Endothelial cell of umbilical vein (primary cell): Measurements from ENCODE around the gene NRK. TPM values are rescaled to one million over a fixed set of nuclear protein-coding genes. Genes with fewer than 3 reads are reported as not detected.
"Not testable (repeated sequence)": the region's sequence is repeated elsewhere in the genome, so short reads cannot be mapped to it uniquely, and the experiment has no call there.

Source experiments
- BruUV-seq: library from RNA; stranded (reverse); fragments of 400-500 nt; replicated peaks from 2 replicates; lab custom pipeline; 2021; lab: Mats Ljungman, UMichigan
- CTCF ChIA-PET: fragments of 300-600, 350-600 bp; sonication (Branson Sonifier 250); formaldehyde crosslinking; loops from one replicate; lab custom pipeline; 2021; ENCODE audit warnings: antibody characterized with exemption, inconsistent platforms; lab: Charles Lee
- POLR2A ChIA-PET: fragments of 300-600, 350-600 bp; sonication (Branson Sonifier 250); formaldehyde crosslinking; loops from one replicate; lab custom pipeline; 2021; ENCODE audit warnings: antibody characterized with exemption, inconsistent platforms; lab: Charles Lee
- DNase-seq: peaks from one replicate; pipeline ENCODE4 v3.0.0-alpha.2; 2011; ENCODE audit warnings: low read depth, low spot score
- FAIRE-seq: peaks from 2 replicates; lab custom pipeline; 2011; peaks lifted over from hg19 to GRCh38; lab: Jason Lieb, UNC
- H2AFZ ChIP-seq: 2 replicates; pipeline ENCODE4 v1.6.0; 2012; ENCODE audit warnings: low read depth, low read length, control low read depth, inconsistent platforms
- H3K27ac ChIP-seq: 2 replicates; pipeline ENCODE4 v1.5.1; 2011; ENCODE audit warnings: low read depth, mild to moderate bottlenecking, control low read depth, low read length, moderate library complexity; ENCODE audit not compliant: insufficient read depth
- H3K27me3 ChIP-seq, 2 experiments: 2 replicates each; pipeline versions ENCODE4 v1.6.0 to v1.6.1; 2011; ENCODE audit warnings: low read length in 2 of 2, mixed read lengths in 1 of 2; ENCODE audit not compliant: control insufficient read depth in 2 of 2, insufficient read depth in 2 of 2
- H3K36me3 ChIP-seq, 2 experiments: 2 replicates in 1 of 2; 3 replicates in 1 of 2; pipeline ENCODE4 v1.5.1; 2011; ENCODE audit warnings: low read length in 2 of 2, mild to moderate bottlenecking in 1 of 2, moderate library complexity in 1 of 2; ENCODE audit not compliant: control insufficient read depth in 2 of 2, insufficient read depth in 2 of 2; ENCODE audit errors: extremely low read depth in 1 of 2
- H3K4me1 ChIP-seq: 3 replicates; pipeline ENCODE4 v1.5.1; 2011; ENCODE audit warnings: mild to moderate bottlenecking, low read length; ENCODE audit not compliant: control insufficient read depth, insufficient read depth; ENCODE audit errors: extremely low read depth
- H3K4me2 ChIP-seq: 2 replicates; pipeline ENCODE4 v1.6.1; 2011; ENCODE audit warnings: low read length, control low read depth, mixed read lengths; ENCODE audit not compliant: insufficient read depth
- H3K4me3 ChIP-seq, 3 experiments: fragments of 200-600 bp in 1 of 3; sonication (generic), shearing (Covaris generic) in 1 of 3; replicated peaks in 1 of 3; 2 replicates each; pipeline ENCODE4 v1.5.1; 2011 to 2016; ENCODE audit warnings: control low read depth in 3 of 3, low read length in 3 of 3, mild to moderate bottlenecking in 2 of 3, inconsistent platforms in 1 of 3, low read depth in 1 of 3, moderate library complexity in 1 of 3; ENCODE audit not compliant: insufficient read depth in 1 of 3
- H3K79me2 ChIP-seq: 2 replicates; pipeline ENCODE4 v1.6.0; 2012; ENCODE audit warnings: low read length, inconsistent platforms; ENCODE audit not compliant: control insufficient read depth, insufficient read depth
- H3K9ac ChIP-seq: replicated peaks from 2 replicates; pipeline ENCODE3; 2011; ENCODE audit warnings: low read length, control low read depth; ENCODE audit not compliant: insufficient read depth; ENCODE audit errors: extremely low read depth
- H3K9me1 ChIP-seq: replicated peaks from 3 replicates; pipeline ENCODE4 v1.6.0; 2011; ENCODE audit warnings: mild to moderate bottlenecking, low read length; ENCODE audit not compliant: control insufficient read depth, insufficient read depth; ENCODE audit errors: extremely low read depth
- H3K9me3 ChIP-seq: replicated peaks from 2 replicates; pipeline ENCODE4 v1.5.1; 2012; ENCODE audit warnings: low read length, inconsistent platforms; ENCODE audit not compliant: control insufficient read depth, insufficient read depth
- H4K20me1 ChIP-seq: replicated peaks from 2 replicates; pipeline ENCODE3; 2011; ENCODE audit warnings: mild to moderate bottlenecking, low read length; ENCODE audit not compliant: control insufficient read depth, insufficient read depth; ENCODE audit errors: extremely low read depth
- CTCF ChIP-seq, 2 donors: IDR thresholded peaks; 1 replicate in 1 of 2; 2 replicates in 1 of 2; pipeline ENCODE4 v1.5.1; 2011; ENCODE audit warnings: low read length in 2 of 2, mild to moderate bottlenecking in 2 of 2, moderate library complexity in 2 of 2, control low read depth in 1 of 2, inconsistent platforms in 1 of 2, low read depth in 1 of 2; ENCODE audit not compliant: insufficient read depth in 1 of 2; ENCODE audit errors: extremely low read depth in 1 of 2
- FOS ChIP-seq: IDR thresholded peaks from 2 replicates; pipeline ENCODE4 v1.6.1; 2011; ENCODE audit warnings: mild to moderate bottlenecking, low read length, moderate library complexity, borderline replicate concordance; ENCODE audit not compliant: insufficient read depth
- MYC ChIP-seq: IDR thresholded peaks from one replicate; pipeline ENCODE4 v1.6.1; 2011; ENCODE audit warnings: mild to moderate bottlenecking, low read depth, low read length
- dilution Hi-C: fragments of 300-500 bp; cut with MboI; formaldehyde crosslinking; loops from one replicate; pipeline ENCODE4 v1.15.0; 2019; ENCODE audit warnings: low sequenced_read_pairs; ENCODE audit not compliant: extremely low pct_ligation_motif_present
- intact Hi-C: fragments of 100-400 bp; cut with micrococcal nuclease; formaldehyde crosslinking; loops from one replicate; pipeline ENCODE4 v1.10.0; 2022
- polyA plus RNA-seq, 4 experiments: library from polyadenylated mRNA; depleted of rRNA in 3 of 4; stranded (reverse) in 3 of 4; unstranded in 1 of 4; fragments of >200 nt; gene quantifications; 2 replicates each; pipeline versions ENCODE4 v1.2.1 to v1.2.3, GENCODE V29; 2011 to 2012; ENCODE audit warnings: missing spikeins in 1 of 4
- total RNA-seq: library from RNA; stranded (reverse); gene quantifications from 2 replicates; pipeline ENCODE4 v1.2.3, GENCODE V29; 2021
- TF ChIP-seq, protein P1 (sequence below): IDR thresholded peaks from 2 replicates; pipeline ENCODE4 v1.6.1; 2011; ENCODE audit not compliant: insufficient read depth, insufficient read length

NRK gene
- total and polyA plus RNA-seq, 2 donors (not counting 3 experiments of a cell fraction or from before 2014, with no cell fraction given), result 1.3 to 3.1 TPM

- Histone ChIP-seq H3K4me1 (no peaks in the 10 kb centered on the region), H3K9ac (no peak overlapping the region), H3K9me3 (no peaks in the 10 kb centered on the region), H3K9me1 (no peaks in the 10 kb centered on the region), H4K20me1 (no peaks in the 10 kb centered on the region), H3K27ac (no peak overlapping the region), H3K4me3 (no peak overlapping the region), H3K36me3 (no peaks in the 10 kb centered on the region), H3K27me3 (no peaks in the 10 kb centered on the region), H3K4me2 (no peak overlapping the region), H3K79me2 (no peaks in the 10 kb centered on the region), H2AFZ (no peak overlapping the region)
- POLR2A ChIA-PET, result no interaction called here
- intact Hi-C loops (no loop called here), dilution Hi-C loops (no loop called here)
- no TSS peak for BruUV-seq
- CTCF ChIA-PET, result no interaction called here
- DNase-seq (no peak), FAIRE-seq (no peak)
- TF ChIP-seq CTCF (IDR thresholded peaks at IDR 0.05; ENCODE audit: extremely low read depth in 1 of 2, insufficient read depth in 1 of 2, low read depth in 1 of 2, low read length in 2 of 2) (no peak), FOS (no peak), MYC (no peak)
- TF ChIP-seq, protein P1, sequence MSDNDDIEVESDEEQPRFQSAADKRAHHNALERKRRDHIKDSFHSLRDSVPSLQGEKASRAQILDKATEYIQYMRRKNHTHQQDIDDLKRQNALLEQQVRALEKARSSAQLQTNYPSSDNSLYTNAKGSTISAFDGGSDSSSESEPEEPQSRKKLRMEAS, result no peak
Observed at GRCh38 chrX:105845631-105846030, 23.3 kb downstream of the NRK start.

GRCh38 chrX:105850100-105850499, 27.8 kb downstream of the NRK start:
- H3K27ac ChIP-seq, H3K4me2 ChIP-seq, dilution Hi-C loops, H3K9me3 ChIP-seq, H3K4me1 ChIP-seq, DNase-seq, intact Hi-C loops, H3K9ac ChIP-seq, POLR2A ChIA-PET, H3K27me3 ChIP-seq, H3K79me2 ChIP-seq, H3K9me1 ChIP-seq, FAIRE-seq, BruUV-seq, H3K36me3 ChIP-seq, H3K4me3 ChIP-seq, CTCF ChIA-PET, H2AFZ ChIP-seq, H4K20me1 ChIP-seq: not testable (repeated sequence)
